GM13977 (cell line): Measurements from ENCODE around the gene DAP.

Source experiments
- DNase-seq: peaks from one replicate; pipeline ENCODE4 v3.0.0; 2012; ENCODE audit warnings: low spot score
- CTCF ChIP-seq: IDR thresholded peaks from 2 replicates; pipeline ENCODE4 v1.5.1; 2012; ENCODE audit warnings: mild to moderate bottlenecking, control low read depth; ENCODE audit not compliant: insufficient read depth; ENCODE audit errors: extremely low read depth, missing control alignments
- in situ Hi-C: fragments of 300-500 bp; cut with MboI; formaldehyde crosslinking; loops from one replicate; pipeline ENCODE4 v1.12.0; 2022; ENCODE audit warnings: low sequenced_read_pairs, low pct_unique_long_range_greater_than_20kb, mixed read lengths, inconsistent platforms; ENCODE audit not compliant: unreplicated experiment

DAP gene

GRCh38 chr5:10760921-10761184 is 181 bp downstream of the DAP start:
- TF ChIP-seq CTCF, result no peak
- no peak for DNase-seq

DNA sequence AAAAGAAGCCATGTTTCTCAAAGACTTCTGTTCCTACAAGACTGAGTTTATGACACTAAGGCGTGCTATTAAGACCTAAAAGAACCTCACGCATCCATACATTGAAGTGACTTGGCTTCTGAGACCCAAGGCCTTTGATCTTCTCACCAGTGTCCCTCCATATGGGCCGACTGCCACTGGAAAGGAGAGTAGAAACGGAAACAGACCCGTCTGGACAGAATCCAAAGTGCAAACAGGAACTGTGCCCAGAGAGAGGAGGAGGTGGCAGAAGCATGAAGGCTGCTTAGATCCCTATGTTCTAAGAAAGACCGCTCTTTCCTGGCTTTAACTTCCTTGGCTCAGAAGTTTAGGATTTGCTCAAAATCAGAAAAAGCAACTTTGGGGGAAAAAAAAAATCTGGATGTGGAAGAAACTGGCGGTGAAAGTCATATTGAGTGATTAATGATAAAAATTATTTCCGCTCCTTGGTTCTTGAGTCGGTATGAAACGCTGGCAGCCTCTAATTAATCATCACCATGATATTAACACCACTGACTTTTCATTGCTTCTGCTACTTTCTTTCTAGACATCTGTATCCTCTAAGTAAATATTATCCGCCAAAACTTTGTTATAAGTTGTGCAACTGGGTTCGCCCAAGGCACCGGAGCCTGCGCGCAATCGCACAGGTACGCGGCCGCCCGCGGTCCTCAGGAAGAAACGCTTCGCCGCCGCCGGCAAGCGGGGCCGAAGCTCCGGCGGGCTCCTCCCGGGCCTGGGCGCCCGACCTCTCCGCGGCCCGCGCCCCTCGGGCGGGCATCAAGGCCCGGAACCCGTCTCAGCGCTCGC is 726 bp downstream of the DAP start:
- in situ Hi-C loops, result no loop called here
- no peak for TF ChIP-seq CTCF
- DNase-seq, result peak; percentile 34

More at GRCh38 chr5:10760921-10761184, 181 bp downstream of the DAP start:
- in situ Hi-C loops, result no loop called here

GRCh38 chr5:10759111-10759510 is 1.9 kb downstream of the DAP start:
- in situ Hi-C loops, result no loop called here
- no peak for DNase-seq
- TF ChIP-seq CTCF, result no peak

- TF ChIP-seq CTCF, result no peak
Measured at GRCh38 chr5:10757922-10758555, 3.0 kb downstream of the DAP start.

GRCh38 chr5:10757043-10757442 is 4.0 kb downstream of the DAP start:
- in situ Hi-C loops, result no loop called here

More at GRCh38 chr5:10757922-10758555, 3.0 kb downstream of the DAP start:
- in situ Hi-C loops, result no loop called here
- DNase-seq, result no peak

GRCh38 chr5:10756549-10756948 is 4.5 kb downstream of the DAP start:
- in situ Hi-C loops, result no loop called here
- TF ChIP-seq CTCF, result no peak
- peak; percentile 28 for DNase-seq

More at GRCh38 chr5:10757043-10757442, 4.0 kb downstream of the DAP start:
- no peak for TF ChIP-seq CTCF
- DNase-seq, result no peak
